H1 (cell line): ENCODE measurements around the gene NKTR. TPM values are rescaled to one million over a fixed set of nuclear protein-coding genes. Genes with fewer than 3 reads are reported as not detected.

Experiments
- CTCF ChIA-PET: fragments of 300-600 bp; sonication (Branson Sonifier 250); formaldehyde crosslinking; loops from one replicate; lab custom pipeline; 2021; ENCODE audit not compliant: partially characterized antibody; lab: Charles Lee
- POLR2A ChIA-PET: fragments of 300-600 bp; sonication (Branson Sonifier 250); formaldehyde crosslinking; loops from one replicate; lab custom pipeline; 2021; ENCODE audit warnings: inconsistent platforms; ENCODE audit not compliant: partially characterized antibody; lab: Charles Lee
- DNase-seq, 2 experiments: peaks; one replicate each; pipeline versions ENCODE4 v3.0.0 to v3.0.0-alpha.2; 2010 to 2022; ENCODE audit warnings: low spot score in 2 of 2, low read depth in 1 of 2, mixed read lengths in 1 of 2
- FAIRE-seq: peaks from 2 replicates; lab custom pipeline; 2011; peaks lifted over from hg19 to GRCh38; lab: Jason Lieb, UNC
- H2AFZ ChIP-seq: 2 replicates; pipeline ENCODE4 v1.8.1; 2012; ENCODE audit warnings: low read length, inconsistent platforms
- H2AK5ac ChIP-seq: 2 replicates; pipeline ENCODE4 v1.6.1; 2013; ENCODE audit warnings: low read depth, low read length
- H2BK120ac ChIP-seq: replicated peaks from 2 replicates; pipeline ENCODE3; 2013; ENCODE audit warnings: low read depth, low read length, inconsistent platforms
- H2BK12ac ChIP-seq: 2 replicates; pipeline ENCODE4 v1.6.1; 2013; ENCODE audit warnings: low read depth, low read length
- H2BK15ac ChIP-seq: 2 replicates; pipeline ENCODE4 v1.6.1; 2013; ENCODE audit warnings: low read length
- H2BK20ac ChIP-seq: 2 replicates; pipeline ENCODE4 v1.6.1; 2013; ENCODE audit warnings: low read length
- H2BK5ac ChIP-seq: 2 replicates; pipeline ENCODE4 v1.6.1; 2013; ENCODE audit warnings: low read depth, low read length
- H3K14ac ChIP-seq: 2 replicates; pipeline ENCODE4 v1.6.1; 2013; ENCODE audit warnings: inconsistent platforms; ENCODE audit not compliant: insufficient read length
- H3K18ac ChIP-seq: 2 replicates; pipeline ENCODE4 v1.6.1; 2013; ENCODE audit warnings: low read length; ENCODE audit errors: extremely low read depth
- H3K23ac ChIP-seq: 2 replicates; pipeline ENCODE4 v1.6.1; 2013; ENCODE audit warnings: inconsistent platforms; ENCODE audit not compliant: insufficient read length
- H3K23me2 ChIP-seq: 2 replicates; pipeline ENCODE4 v1.6.1; 2013; ENCODE audit warnings: low read depth, low read length
- H3K27ac ChIP-seq: 2 replicates; pipeline ENCODE4 v1.6.1; 2011; ENCODE audit warnings: low read depth, low read length, inconsistent platforms
- H3K27me3 ChIP-seq, 4 experiments: replicated peaks in 1 of 4; 1 replicate in 1 of 4; 2 replicates in 3 of 4; pipeline versions ENCODE4 v1.6.1 to v1.8.1; 2011 to 2013; ENCODE audit warnings: low read length in 3 of 4, mild to moderate bottlenecking in 3 of 4, inconsistent platforms in 2 of 4, mixed read lengths in 2 of 4, moderate library complexity in 1 of 4; ENCODE audit not compliant: control insufficient read depth in 3 of 4, insufficient read depth in 3 of 4; ENCODE audit errors: extremely low read depth in 1 of 4
- H3K36me3 ChIP-seq, 4 experiments: 2 replicates each; pipeline versions ENCODE4 v1.6.1 to v1.8.1; 2011 to 2013; ENCODE audit warnings: mild to moderate bottlenecking in 4 of 4, low read length in 3 of 4, moderate library complexity in 2 of 4, control low read depth in 1 of 4, inconsistent platforms in 1 of 4; ENCODE audit not compliant: insufficient read depth in 4 of 4, control insufficient read depth in 2 of 4
- H3K4ac ChIP-seq: replicated peaks from 2 replicates; pipeline ENCODE3; 2013; ENCODE audit warnings: low read length, low read depth, mixed read lengths, inconsistent platforms; ENCODE audit not compliant: insufficient read length
- H3K4me1 ChIP-seq, 4 experiments: replicated peaks in 1 of 4; 1 replicate in 1 of 4; 2 replicates in 3 of 4; pipeline versions ENCODE4 v1.6.1 to v1.8.1; 2011 to 2013; ENCODE audit warnings: low read length in 3 of 4, inconsistent platforms in 2 of 4, mixed read lengths in 1 of 4; ENCODE audit not compliant: insufficient read depth in 4 of 4, control insufficient read depth in 3 of 4
- H3K4me2 ChIP-seq, 2 experiments: 2 replicates each; pipeline versions ENCODE4 v1.6.1 to v1.8.1; 2011 to 2013; ENCODE audit warnings: low read depth in 2 of 2, low read length in 2 of 2, control low read depth in 1 of 2, inconsistent platforms in 1 of 2, mild to moderate bottlenecking in 1 of 2; ENCODE audit not compliant: insufficient read depth in 1 of 2
- H3K4me3 ChIP-seq, 4 experiments: fragments of 200-600, 300-600 bp in 1 of 4; sonication (generic), shearing (Covaris generic), sonication (Bioruptor Twin) in 1 of 4; 2 replicates each; pipeline versions ENCODE4 v1.5.1 to v1.8.1; 2011 to 2016; ENCODE audit warnings: low read length in 4 of 4, low read depth in 3 of 4, control low read depth in 2 of 4, inconsistent platforms in 2 of 4, mild to moderate bottlenecking in 2 of 4, mixed read lengths in 1 of 4, moderate library complexity in 1 of 4; ENCODE audit not compliant: insufficient read depth in 2 of 4; ENCODE audit errors: extremely low read depth in 1 of 4
- H3K56ac ChIP-seq: replicated peaks from 2 replicates; pipeline ENCODE3; 2013; ENCODE audit warnings: low read depth, mild to moderate bottlenecking, mixed read lengths, low read length, inconsistent platforms; ENCODE audit not compliant: insufficient read length
- H3K79me1 ChIP-seq: 2 replicates; pipeline ENCODE4 v1.6.1; 2013; ENCODE audit warnings: low read depth, low read length, control low read depth
- H3K79me2 ChIP-seq, 2 experiments: 2 replicates each; pipeline versions ENCODE4 v1.6.1 to v1.8.1; 2012 to 2013; ENCODE audit warnings: low read length in 2 of 2, mild to moderate bottlenecking in 2 of 2, inconsistent platforms in 1 of 2; ENCODE audit not compliant: insufficient read depth in 2 of 2, control insufficient read depth in 1 of 2
- H3K9ac ChIP-seq, 4 experiments: replicated peaks in 1 of 4; 1 replicate in 1 of 4; 2 replicates in 3 of 4; pipeline versions ENCODE4 v1.6.1 to v1.8.1; 2011 to 2013; ENCODE audit warnings: low read depth in 3 of 4, low read length in 3 of 4, control low read depth in 2 of 4, mild to moderate bottlenecking in 2 of 4, moderate library complexity in 2 of 4, inconsistent platforms in 1 of 4; ENCODE audit errors: extremely low read depth in 1 of 4
- H3K9me3 ChIP-seq, 2 experiments: 2 replicates each; pipeline versions ENCODE4 v1.6.1 to v1.8.1; 2012 to 2013; ENCODE audit warnings: mild to moderate bottlenecking in 2 of 2, moderate library complexity in 2 of 2, control low read depth in 1 of 2, inconsistent platforms in 1 of 2, low read depth in 1 of 2, low read length in 1 of 2, mixed read lengths in 1 of 2; ENCODE audit not compliant: insufficient read depth in 2 of 2
- H4K20me1 ChIP-seq, 2 experiments: replicated peaks in 1 of 2; 2 replicates each; pipeline versions ENCODE3 to v1.8.1; 2011 to 2013; ENCODE audit warnings: inconsistent platforms in 2 of 2, low read length in 2 of 2, mild to moderate bottlenecking in 1 of 2; ENCODE audit not compliant: insufficient read depth in 2 of 2, control insufficient read depth in 1 of 2
- H4K5ac ChIP-seq: 2 replicates; pipeline ENCODE4 v1.6.1; 2013; ENCODE audit warnings: low read length, low read depth, mixed read lengths, inconsistent platforms; ENCODE audit not compliant: insufficient read length
- H4K8ac ChIP-seq: 2 replicates; pipeline ENCODE4 v1.8.0; 2013; ENCODE audit warnings: mild to moderate bottlenecking, moderate library complexity, low read length, inconsistent platforms; ENCODE audit not compliant: insufficient read depth; ENCODE audit errors: extremely low read depth
- H4K91ac ChIP-seq: replicated peaks from 2 replicates; pipeline ENCODE3; 2013; ENCODE audit warnings: low read length, mixed read lengths, inconsistent platforms; ENCODE audit not compliant: insufficient read length
- CHD1 ChIP-seq: IDR thresholded peaks from 2 replicates; pipeline ENCODE4 v1.6.1; 2012; ENCODE audit warnings: low read depth, low read length, improper control_type of control experiment
- CTBP2 ChIP-seq: IDR thresholded peaks from 2 replicates; pipeline ENCODE4 v1.7.0; 2011; ENCODE audit warnings: borderline replicate concordance, mild to moderate bottlenecking, moderate library complexity, mixed read lengths, low read length; ENCODE audit not compliant: insufficient read depth, insufficient read length
- MAFK ChIP-seq: IDR thresholded peaks from 2 replicates; pipeline ENCODE4 v1.6.1; 2012; ENCODE audit warnings: low read depth, mild to moderate bottlenecking, improper control_type of control experiment, low read length
- POLR2AphosphoS5 ChIP-seq: IDR thresholded peaks from 2 replicates; pipeline ENCODE4 v1.6.1; 2011; ENCODE audit warnings: low read depth, low read length
- POU5F1 ChIP-seq: IDR thresholded peaks from 2 replicates; pipeline ENCODE4 v1.6.1; 2011; ENCODE audit warnings: low read depth, mild to moderate bottlenecking, low read length, moderate library complexity
- RAD21 ChIP-seq, 2 experiments: IDR thresholded peaks in 1 of 2; conservative IDR thresholded peaks in 1 of 2; 2 replicates each; pipeline ENCODE4 v1.6.1; 2011; ENCODE audit warnings: low read depth in 2 of 2, low read length in 2 of 2, improper control_type of control experiment in 1 of 2, inconsistent platforms in 1 of 2, mild to moderate bottlenecking in 1 of 2, moderate library complexity in 1 of 2
- RNF2 ChIP-seq: fragments of 200-900, 300-1000 bp; sonication (generic); IDR thresholded peaks from 2 replicates; pipeline ENCODE4 v1.7.1; 2016; ENCODE audit warnings: borderline replicate concordance, low read depth, mild to moderate bottlenecking, antibody characterized with exemption, low read length; ENCODE audit not compliant: poor library complexity, severe bottlenecking; ENCODE audit errors: missing control alignments
- SRF ChIP-seq: IDR thresholded peaks from 2 replicates; pipeline ENCODE4 v1.6.1; 2011; ENCODE audit warnings: mild to moderate bottlenecking, low read depth, low read length, moderate library complexity
- WGBS, 2 experiments: shearing (Covaris generic) in 1 of 2; methylation state at CpG; one replicate each; pipeline versions ENCODE4 v1.1.6 to v1.1.7; 2013 to 2015; ENCODE audit warnings: low lambda C conversion rate in 2 of 2, mixed read lengths in 2 of 2, inconsistent platforms in 1 of 2, low coverage in 1 of 2, missing lambda C conversion rate in 1 of 2; ENCODE audit not compliant: insufficient replicate concordance in 2 of 2, insufficient coverage in 1 of 2, insufficient read length in 1 of 2; ENCODE audit errors: extremely low coverage in 1 of 2, missing lambda C conversion rate in 1 of 2; 5-methylcytosine and 5-hydroxymethylcytosine counted together
- polyA plus RNA-seq, 7 experiments: library from polyadenylated mRNA; depleted of rRNA in 3 of 7; stranded (reverse) in 5 of 7; unstranded in 2 of 7; fragments of >200 nt in 5 of 7; fragments of 200-250 nt in 2 of 7; gene quantifications; 1 replicate in 5 of 7; 2 replicates in 1 of 7; 4 replicates in 1 of 7; pipeline versions ENCODE4 v1.2.1 to v1.2.3, GENCODE V29; 2011 to 2013; ENCODE audit warnings: missing spikeins in 2 of 7, mixed read lengths in 2 of 7
- total RNA-seq: library from RNA; stranded (reverse); fragmentation: NEBNext Ultra II Directional; extraction: Animal tissue kit (Norgen Biotek cat#: 25700); gene quantifications from 2 replicates; pipeline ENCODE4 v1.2.1, GENCODE V29; 2021
- TF ChIP-seq, protein P1 (sequence below): IDR thresholded peaks from 2 replicates; pipeline ENCODE4 v1.6.1; 2011; ENCODE audit warnings: low read depth, mild to moderate bottlenecking, low read length; ENCODE audit not compliant: insufficient read depth

Gene NKTR
- total and polyA plus RNA-seq, 2 of the 8 experiments (the other 6 are each of a cell fraction or from before 2014, with no cell fraction given), result 24.1 to 62.2 TPM

- H3K79me2 ChIP-seq, result no peaks in the 10 kb centered on the region
- H2AK5ac ChIP-seq, result no peak overlapping the region
- H3K23me2 ChIP-seq, result peaks cover 2% of the 10 kb centered on the region; the same call in 1 of the 2 replicates
- peaks cover 2 to 4% of the 10 kb centered on the region in 2 experiments for H4K20me1 ChIP-seq
- H3K27ac ChIP-seq, result no peak overlapping the region
- H3K9ac ChIP-seq, result no peak overlapping the region
- peaks cover 0 to 34% (median 24%) of the 10 kb centered on the region in 4 experiments; a peak in 6 of 7 replicates for H3K4me1 ChIP-seq
- no peak overlapping the region for H2AFZ ChIP-seq
- DNase-seq (no peak), FAIRE-seq (no peak)
- no peak overlapping the region for H4K91ac ChIP-seq
- 100% methylated on average over 2 of the region's 2 CpGs; no CpG with 5 or more reads in 1 of the 2 experiments for WGBS, 2 experiments
- H3K9me3 ChIP-seq, result no peaks in the 10 kb centered on the region
- H2BK12ac ChIP-seq, result no peak overlapping the region
- H2BK15ac ChIP-seq, result no peak overlapping the region
- H4K8ac ChIP-seq, result no peak overlapping the region
- H3K4ac ChIP-seq, result no peak overlapping the region
- H3K79me1 ChIP-seq, result 0 out of 2 replicates have a peak, but pooled peaks cover 2% of the 10 kb centered on the region
- H3K18ac ChIP-seq, result no peak overlapping the region
- no peak overlapping the region for H3K4me2 ChIP-seq
- H2BK20ac ChIP-seq, result no peak overlapping the region
- TF ChIP-seq RNF2, result no peak
- TF ChIP-seq CTBP2, result no peak
- TF ChIP-seq POLR2AphosphoS5, result 0 out of 2 replicates have a peak, but pooled peaks have one; percentile 18
- TF ChIP-seq MAFK, result no peak
- no peak for TF ChIP-seq RAD21 (IDR thresholded peaks at IDR 0.05 in 1 of 2, conservative IDR thresholded peaks at IDR 0.05 in 1 of 2; ENCODE audit: low read depth in 2 of 2, low read length in 2 of 2)
- no peak for TF ChIP-seq SRF
- TF ChIP-seq CHD1, result no peak
- TF ChIP-seq, protein P1, sequence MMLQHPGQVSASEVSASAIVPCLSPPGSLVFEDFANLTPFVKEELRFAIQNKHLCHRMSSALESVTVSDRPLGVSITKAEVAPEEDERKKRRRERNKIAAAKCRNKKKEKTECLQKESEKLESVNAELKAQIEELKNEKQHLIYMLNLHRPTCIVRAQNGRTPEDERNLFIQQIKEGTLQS, result no peak
- no peak for TF ChIP-seq POU5F1
- TF ChIP-seq, all 59 proteins: peak for 1
- H3K23ac ChIP-seq, result no peak overlapping the region
- H2BK120ac ChIP-seq, result no peak overlapping the region
- no peak overlapping the region for H3K14ac ChIP-seq
- ChIA-PET POLR2A (interaction anchor here (1.0 to 2.1 kb wide), 8 partner anchors 9 to 95 kb away, joined by 3 to 8 read pairs (median 4); partner anchors contain the start of genes NKTR and SS18L2), CTCF (interaction anchor here (1.3 to 4.3 kb wide), 7 partner anchors 12 to 131 kb away, joined by 3 to 27 read pairs (median 5); no protein-coding TSS in a partner anchor)
- no peak overlapping the region for H2BK5ac ChIP-seq
- peaks cover 3 to 36% (median 26%) of the 10 kb centered on the region in 4 experiments for H3K36me3 ChIP-seq
- no peak overlapping the region for H3K56ac ChIP-seq
- no peaks in the 10 kb centered on the region for H3K27me3 ChIP-seq
- H4K5ac ChIP-seq, result no peak overlapping the region
- no peak overlapping the region for H3K4me3 ChIP-seq
Observed at GRCh38 chr3:42649006-42649405, 48.5 kb downstream of the NKTR start.
